ENCODE results near the gene EEA1. TPM values are rescaled to one million over a fixed set of nuclear protein-coding genes. Genes with fewer than 3 reads are reported as not detected.
A peak's percentile ranks its signal among the peaks of the same experiment; 100 is the strongest.

The EEA1 gene
- 7.5 and 9.2 TPM in 2 replicates for total RNA-seq

GRCh38 chr12:92928962-92929915 lies at the start of gene EEA1:
TSS of gene EEA1 (minus strand) at chr12:92929295. CDS start at chr12:92929066, 229 bp downstream.

Small RNA genes lying within 50 kb of the gene (small RNA-seq; reads per million reads assigned to genes)
- gene RNU6-1329P, result 0.46 reads per million, percentile 24 among the genes with 10 or more reads in this experiment

Other genes with a start within 250 kb of the EEA1 start
- not detected in 2 replicates for gene PLEKHG7, start 226.3 kb downstream of the EEA1 start, total RNA-seq

Measured in placental epithelial cell (primary cell).